Fibroblast of mammary gland (primary cell): Measurements from ENCODE around the gene DCST2.

ENCODE experiments used
- DNase-seq: peaks from one replicate; pipeline ENCODE4 v3.0.0-alpha.2; 2010; ENCODE audit warnings: low read depth
- H3K4me3 ChIP-seq: 2 replicates; pipeline ENCODE4 v1.5.1; 2011; ENCODE audit warnings: low read depth, mild to moderate bottlenecking, low read length, moderate library complexity; ENCODE audit not compliant: control insufficient read depth
- TF ChIP-seq, protein P1 (sequence below): conservative IDR thresholded peaks from 2 replicates; pipeline ENCODE4 v1.5.1; 2011; ENCODE audit warnings: low read depth, low read length, inconsistent platforms; ENCODE audit not compliant: control insufficient read depth, insufficient read depth

Gene DCST2

DNA sequence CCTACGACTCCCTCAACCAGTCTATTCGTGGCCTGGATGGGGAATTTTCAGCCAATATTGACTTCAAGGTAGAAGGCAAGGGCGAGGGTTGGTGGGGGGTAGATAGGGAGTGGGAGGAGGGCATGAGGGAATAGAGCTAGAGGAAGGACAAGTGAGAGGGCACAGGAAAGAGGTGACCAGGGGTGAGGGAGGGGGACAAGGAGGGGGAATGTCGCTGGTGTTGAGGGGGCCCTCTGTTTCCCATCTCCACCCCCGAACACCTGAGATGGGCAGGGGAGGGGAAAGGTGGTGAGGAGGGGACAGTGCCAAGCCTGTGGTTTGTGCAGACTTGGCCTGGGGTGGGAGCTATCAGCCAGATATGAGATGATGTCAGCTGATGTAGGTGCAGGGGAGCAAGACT lies 9.2 kb upstream of the DCST2 start:
- no peak overlapping the region for H3K4me3 ChIP-seq
- DNase-seq, result no peak
- TF ChIP-seq, protein P1, sequence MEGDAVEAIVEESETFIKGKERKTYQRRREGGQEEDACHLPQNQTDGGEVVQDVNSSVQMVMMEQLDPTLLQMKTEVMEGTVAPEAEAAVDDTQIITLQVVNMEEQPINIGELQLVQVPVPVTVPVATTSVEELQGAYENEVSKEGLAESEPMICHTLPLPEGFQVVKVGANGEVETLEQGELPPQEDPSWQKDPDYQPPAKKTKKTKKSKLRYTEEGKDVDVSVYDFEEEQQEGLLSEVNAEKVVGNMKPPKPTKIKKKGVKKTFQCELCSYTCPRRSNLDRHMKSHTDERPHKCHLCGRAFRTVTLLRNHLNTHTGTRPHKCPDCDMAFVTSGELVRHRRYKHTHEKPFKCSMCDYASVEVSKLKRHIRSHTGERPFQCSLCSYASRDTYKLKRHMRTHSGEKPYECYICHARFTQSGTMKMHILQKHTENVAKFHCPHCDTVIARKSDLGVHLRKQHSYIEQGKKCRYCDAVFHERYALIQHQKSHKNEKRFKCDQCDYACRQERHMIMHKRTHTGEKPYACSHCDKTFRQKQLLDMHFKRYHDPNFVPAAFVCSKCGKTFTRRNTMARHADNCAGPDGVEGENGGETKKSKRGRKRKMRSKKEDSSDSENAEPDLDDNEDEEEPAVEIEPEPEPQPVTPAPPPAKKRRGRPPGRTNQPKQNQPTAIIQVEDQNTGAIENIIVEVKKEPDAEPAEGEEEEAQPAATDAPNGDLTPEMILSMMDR, result no peak

DNA sequence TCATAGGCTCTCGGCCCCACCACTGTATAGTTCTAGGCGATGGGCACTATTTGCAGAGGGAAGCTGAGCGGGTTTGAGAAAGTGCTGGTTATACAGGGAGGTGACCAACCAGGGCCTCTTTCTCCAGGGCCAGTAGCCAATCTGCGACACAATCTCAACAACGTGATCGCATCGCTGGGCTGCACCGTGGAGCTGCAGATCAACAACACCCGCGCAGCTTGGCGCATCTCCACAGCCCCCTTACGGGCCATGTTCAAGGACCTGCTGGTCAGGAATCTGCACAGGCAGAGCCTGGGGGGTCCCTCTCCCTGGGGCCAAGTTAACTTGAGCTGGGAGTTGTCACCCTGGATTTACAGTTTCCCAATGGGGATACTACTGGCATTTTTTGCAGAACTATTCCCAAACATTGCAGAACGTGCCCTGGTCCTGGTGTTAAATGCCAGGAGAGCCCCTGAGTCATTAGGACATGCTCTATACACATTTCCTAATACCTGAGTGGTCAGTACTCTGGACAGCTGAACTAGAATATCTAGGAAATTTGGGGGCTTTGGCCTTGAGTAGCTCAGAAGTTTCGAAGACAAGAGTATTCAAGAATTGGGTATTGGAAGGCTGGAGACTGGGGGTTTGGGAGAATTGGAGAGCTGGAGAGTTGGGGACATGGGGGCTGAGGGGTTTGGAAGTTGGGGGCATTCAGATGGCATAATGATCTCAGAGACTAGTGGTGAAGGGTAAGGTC lies 6.9 kb upstream of the DCST2 start:
- no peak overlapping the region for H3K4me3 ChIP-seq
- no peak for DNase-seq
- TF ChIP-seq, protein P1, result no peak

DNA sequence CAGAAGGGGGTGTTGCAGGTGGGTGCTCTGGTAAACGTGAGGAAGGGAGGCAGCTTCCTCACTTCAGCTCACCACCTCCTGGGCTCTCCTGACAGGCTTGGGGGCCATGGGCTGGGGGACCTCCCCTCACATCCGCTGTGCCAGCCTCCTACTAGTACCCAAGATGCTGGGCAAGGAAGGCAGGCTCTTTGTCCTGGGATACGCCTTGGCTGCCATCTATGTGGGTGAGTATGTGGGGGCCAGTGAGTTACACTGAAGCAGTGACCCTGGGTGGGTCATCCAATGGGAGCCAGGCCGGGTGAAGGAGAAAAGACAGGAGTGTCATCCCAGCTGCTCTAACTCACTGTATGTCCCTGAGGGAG lies 5.7 kb upstream of the DCST2 start:
- no peak for DNase-seq
- no peak overlapping the region for H3K4me3 ChIP-seq
- TF ChIP-seq, protein P1, result no peak

DNA sequence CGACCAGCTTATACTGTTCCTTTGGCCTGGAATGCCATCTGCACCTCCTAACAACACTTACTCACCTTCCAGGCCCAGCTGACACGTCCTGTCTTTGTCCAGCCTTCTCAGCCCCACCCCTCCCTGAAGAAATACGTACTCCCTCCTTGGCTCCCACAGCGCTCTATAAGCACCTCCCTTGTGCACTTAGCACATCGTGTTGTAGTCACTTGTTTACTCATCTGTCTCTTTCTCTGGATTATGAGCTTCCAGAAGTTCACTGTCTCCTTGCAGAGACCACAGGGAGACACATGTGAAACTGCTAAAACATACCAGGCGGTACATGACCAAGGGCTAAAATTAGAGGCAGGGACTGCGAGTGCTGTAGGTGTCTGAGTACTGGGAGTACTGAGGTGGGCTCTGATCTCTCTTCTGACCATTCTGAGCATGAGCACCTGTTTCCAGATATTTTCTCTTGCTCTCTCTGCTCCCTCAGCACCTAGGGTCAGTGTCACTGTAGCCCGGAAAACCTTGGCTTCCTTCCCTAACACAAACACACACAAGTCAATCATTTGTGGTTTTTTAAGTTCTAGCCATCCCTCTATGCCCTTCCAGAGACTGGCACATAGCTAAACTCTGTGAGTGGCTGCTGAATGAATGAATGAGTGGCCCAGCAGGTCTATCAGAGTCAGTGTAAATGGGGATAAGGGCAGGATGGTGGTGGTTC lies 5.2 kb upstream of the DCST2 start:
- TF ChIP-seq, protein P1, result no peak

DNA sequence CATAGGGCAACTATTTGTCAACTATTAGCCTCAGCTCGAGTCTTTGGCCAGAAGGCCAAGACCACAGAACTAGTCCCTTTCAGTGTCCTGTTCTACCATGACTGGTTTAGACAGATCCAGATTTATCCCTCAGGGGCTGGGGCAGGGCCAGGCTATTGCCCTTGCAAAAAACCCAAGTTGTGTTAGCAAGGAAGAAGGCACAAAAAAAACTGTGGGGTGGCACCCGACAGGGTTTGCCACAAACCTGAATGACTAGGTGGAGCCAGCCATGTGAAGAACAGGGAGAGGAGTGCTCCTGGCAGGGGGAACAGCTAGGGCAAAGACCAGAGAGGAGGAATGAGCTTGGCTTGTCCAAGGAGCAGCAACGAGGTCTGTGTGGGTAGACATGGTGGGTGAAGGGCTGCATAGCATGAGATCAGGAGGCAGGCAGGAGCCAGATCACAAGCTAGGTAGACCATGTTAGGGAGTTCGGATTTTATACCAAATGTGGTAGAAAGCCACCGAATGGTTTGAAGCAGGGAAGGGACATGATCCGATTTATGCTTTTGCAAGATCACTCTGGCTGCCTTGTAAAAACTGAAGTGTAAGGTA lies 4.4 kb upstream of the DCST2 start:
- no peak for DNase-seq
- TF ChIP-seq, protein P1, result no peak
- no peak overlapping the region for H3K4me3 ChIP-seq

More for the DNA sequence above, 5.2 kb upstream of the DCST2 start:
- H3K4me3 ChIP-seq, result no peak overlapping the region
- DNase-seq, result peak; percentile 56

DNA sequence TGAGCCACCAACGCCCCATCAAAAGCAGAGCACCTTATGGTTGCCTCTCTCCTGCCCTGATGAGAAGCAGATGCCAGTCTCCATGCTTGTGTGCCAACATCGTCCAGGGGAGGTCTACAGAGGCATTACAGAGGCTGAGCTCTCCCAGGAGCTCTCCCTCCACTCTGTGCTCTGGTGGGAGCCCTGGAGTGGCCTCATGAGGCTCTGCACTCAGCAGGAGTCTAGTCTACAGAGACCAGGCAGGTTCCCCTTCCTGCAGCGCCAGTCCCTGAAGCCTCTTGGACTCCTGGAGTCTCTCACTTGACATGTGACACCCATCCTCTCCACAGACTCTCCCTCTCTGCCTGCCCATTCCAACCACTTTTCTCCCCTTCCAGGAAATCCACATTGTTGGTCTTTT lies 3.5 kb upstream of the DCST2 start:
- DNase-seq, result no peak
- H3K4me3 ChIP-seq, result no peak overlapping the region
- TF ChIP-seq, protein P1, result no peak
